Activated T-helper 9 cell treated with anti-CD3 and anti-CD28 coated beads, Interleukin-2, amount 50 U/mL, for 16 hours (primary cell): Measurements from ENCODE around the gene ACADVL.

Source experiments
- DNase-seq: peaks from one replicate; pipeline ENCODE4 v3.0.0-alpha.2; 2020; ENCODE audit warnings: low read depth

ACADVL gene

DNA sequence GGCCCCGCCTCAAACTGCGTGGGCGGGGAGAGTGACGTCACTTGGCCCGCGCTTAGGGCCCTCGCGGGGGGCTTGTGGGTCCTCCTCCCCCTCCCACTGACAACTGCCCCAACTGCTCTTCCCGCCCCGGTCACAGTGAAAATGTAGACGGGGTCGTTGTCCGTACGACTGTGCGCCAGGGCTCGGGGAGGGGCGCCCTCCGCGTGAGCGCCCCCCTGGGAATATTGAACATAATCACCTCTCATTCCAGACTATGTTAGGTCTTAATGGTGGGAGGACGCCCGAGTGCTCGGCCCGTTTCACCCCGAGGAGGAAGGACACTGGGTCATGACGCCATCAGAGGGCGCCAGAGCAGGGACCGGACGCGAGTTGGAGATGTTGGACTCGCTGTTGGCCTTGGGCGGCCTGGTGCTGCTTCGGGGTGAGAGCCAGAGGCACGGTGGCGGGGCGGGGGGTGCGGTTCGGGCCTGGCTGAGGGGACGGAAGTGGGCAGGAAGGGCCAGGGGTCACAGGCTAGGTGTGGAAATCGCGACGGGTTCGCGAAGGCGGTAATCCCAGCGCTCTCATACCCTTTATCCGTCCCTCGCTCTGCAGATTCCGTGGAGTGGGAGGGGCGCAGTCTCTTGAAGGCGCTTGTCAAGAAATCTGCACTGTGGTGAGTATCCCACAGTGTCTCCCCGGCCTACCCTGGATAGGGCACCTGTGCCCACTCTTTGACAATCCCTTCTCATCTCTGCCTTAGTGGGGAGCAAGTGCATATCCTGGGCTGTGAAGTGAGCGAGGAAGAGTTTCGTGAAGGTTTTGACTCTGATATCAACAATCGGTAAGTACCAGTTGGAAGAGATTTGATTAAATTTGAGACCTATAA is 32.7 kb downstream of the ACADVL start, which contains the start of gene ELP5:
TSS of gene ELP5 (plus strand) at position 40 of the 868 bp plus-strand sequence. CDS start at position 376, 336 bp downstream.
- peak; percentile 80 for DNase-seq

DNA sequence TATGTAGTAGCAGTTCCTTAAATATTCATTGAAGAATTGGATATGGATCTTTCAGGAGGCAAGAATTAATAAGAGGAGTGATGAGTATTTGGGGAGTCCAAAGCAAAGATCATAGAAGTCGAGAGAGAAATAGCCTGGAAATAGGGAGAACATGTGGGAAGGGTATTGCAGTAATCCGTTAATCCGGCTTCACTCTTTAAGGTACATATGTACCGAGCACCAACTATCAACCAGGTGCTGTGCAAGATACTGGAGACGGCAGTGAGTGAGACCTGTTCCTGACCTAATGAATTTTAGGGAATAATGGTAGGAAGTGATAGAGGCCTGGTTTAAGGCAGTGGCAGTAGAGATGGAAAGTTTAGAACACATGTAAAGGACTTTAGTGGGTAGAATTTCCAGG is 33.3 kb downstream of the ACADVL start:
- no peak for DNase-seq

DNA sequence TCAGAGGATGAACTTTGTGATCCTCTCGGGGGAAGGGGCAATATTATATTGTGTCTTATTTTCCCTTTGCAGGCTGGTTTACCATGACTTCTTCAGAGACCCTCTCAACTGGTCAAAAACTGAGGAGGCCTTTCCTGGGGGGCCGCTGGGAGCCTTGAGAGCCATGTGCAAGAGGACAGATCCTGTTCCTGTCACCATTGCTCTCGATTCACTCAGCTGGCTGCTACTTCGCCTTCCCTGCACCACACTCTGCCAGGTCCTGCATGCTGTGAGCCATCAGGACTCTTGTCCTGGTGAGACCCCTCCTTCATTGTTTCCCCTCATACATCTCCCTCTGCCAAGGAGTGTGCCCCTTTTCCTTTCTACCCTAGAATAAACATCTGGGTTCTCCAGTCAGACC is 34.8 kb downstream of the ACADVL start:
- DNase-seq: no peak

DNA sequence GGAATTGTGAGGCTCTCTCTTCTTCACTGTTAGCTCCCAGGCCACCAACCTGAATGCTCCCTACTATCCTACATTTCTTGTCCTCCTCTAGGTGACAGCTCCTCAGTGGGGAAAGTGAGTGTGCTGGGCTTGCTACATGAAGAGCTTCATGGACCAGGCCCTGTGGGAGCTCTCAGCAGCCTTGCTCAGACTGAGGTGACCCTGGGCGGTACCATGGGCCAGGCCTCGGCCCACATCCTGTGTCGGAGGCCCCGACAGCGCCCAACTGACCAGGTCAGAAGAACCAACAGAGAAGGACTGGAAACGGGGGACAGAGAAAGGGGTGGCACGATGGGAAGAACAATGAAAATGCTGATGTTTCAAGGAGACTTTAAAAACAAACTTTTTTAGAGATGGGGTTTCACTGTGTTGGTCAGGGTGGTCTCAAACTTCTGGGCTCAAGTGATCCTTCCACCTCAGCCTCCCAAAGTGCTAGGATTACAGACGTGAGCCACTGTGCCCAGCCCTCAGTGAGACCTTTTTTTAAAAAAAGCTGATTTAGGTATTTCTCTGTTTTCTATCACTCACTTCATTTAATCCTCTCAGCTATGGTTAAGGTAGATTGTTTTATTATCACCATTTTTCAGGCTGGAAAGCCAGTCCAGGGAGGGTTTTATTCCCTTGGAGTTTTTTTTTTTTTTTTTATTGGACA is 37.2 kb downstream of the ACADVL start:
- no peak for DNase-seq

DNA sequence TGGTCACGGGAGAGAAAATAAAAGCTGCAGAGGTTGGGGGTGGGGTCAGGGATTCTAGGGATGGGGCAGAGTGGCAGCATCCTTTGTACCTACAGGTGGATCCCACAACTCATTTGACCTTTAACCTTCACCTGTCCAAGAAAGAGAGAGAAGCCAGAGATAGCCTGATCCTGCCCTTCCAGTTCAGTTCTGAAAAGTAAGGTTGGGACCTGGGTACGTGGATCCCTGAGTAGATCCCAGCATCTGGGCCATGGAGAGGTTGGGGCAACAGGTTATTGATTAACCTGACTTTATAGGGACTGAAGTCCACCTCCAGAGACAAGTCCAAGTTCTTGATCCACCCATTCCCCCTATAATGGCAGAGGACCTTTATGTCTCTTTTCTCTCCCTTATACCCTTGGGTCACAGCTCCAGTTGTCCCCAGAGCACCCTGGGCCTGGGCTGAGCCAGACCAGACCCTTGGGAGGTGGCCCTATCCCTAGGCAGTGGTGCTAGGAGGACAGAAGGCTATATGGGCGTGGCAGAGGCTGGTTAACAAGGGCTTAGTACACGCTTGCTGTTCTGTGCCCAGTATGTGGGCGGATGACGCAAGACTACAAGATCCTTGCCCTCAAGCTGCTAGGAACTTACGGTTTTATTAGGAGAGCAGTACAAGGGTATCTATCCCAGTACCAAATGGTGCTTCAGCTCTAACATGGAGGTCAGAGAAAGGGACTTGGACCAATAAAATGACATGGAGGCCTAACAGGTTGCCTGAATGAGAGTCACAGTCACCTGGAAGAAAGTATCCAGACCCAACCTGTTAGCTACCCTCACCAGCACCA is 39.2 kb downstream of the ACADVL start:
- no peak for DNase-seq

DNA sequence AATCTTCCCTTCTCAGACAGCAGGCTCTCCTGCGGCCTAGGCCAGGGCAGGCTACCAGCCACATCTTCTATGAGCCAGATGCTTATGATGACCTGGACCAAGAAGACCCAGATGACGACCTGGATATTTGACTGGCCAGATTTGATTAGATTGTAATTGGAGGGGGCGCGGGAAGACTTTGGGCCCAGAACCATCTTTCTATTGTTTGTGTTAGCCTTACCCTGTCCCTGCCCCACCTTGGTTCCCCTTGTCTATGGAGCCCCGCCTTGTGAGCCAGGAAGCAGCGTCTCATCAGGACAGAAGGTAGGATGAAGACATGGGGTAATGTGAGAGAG is 39.8 kb downstream of the ACADVL start:
- DNase-seq: no peak

DNA sequence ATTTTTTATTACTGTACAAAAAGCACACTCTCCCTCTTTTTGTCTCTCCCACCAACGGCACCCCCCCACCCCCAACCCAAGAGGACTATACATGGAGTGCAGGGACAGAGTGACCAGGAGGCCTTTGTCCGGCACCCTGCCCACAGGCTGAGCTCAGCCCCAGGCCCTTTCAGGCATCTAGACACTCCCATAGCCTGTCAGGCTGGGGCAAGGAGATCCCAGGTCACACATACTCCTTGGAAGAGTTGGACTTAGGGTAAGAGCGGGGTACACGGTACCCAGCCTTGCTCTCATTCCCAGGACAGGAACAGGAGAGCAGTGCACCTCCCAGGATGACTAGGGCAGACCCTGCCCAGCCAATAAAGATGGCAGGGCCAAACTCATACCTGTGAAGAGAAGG is 40.4 kb downstream of the ACADVL start:
- no peak for DNase-seq

DNA sequence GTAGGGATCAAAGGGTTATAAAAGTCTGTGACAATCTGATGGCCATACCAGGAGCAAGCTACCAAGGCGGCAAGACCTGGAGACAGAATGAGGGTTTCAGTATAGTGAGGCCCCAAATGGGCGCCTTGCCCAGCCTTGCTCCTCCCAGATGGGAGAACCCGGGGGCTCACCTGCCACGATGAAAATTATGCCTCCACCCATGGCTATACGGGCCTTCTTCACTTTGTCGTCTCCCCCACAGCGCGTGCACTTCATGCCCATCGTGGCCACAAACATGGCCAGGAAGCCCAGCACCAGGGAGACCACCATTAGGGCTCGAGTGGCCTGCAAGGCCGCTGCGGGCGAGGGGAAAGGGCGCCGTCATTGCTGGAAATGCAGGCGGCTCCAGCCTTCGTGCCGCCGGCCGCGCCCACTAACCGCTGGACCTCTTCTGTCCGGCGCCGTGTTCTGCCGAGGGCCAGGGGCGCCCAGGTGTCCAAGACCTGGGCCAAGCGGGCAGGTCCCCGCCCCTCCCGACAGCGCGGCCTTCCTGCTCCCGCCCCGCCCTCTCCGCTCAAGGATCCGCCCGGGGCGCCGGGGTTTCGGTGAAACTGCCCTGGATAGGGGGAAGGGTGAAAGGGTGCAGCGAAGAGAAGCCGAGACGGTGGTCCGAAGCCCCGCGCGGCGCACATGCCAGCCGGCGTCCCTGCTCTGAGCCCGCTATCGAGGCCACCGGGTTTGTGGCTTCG is 41.1 kb downstream of the ACADVL start:
- DNase-seq: no peak

DNA sequence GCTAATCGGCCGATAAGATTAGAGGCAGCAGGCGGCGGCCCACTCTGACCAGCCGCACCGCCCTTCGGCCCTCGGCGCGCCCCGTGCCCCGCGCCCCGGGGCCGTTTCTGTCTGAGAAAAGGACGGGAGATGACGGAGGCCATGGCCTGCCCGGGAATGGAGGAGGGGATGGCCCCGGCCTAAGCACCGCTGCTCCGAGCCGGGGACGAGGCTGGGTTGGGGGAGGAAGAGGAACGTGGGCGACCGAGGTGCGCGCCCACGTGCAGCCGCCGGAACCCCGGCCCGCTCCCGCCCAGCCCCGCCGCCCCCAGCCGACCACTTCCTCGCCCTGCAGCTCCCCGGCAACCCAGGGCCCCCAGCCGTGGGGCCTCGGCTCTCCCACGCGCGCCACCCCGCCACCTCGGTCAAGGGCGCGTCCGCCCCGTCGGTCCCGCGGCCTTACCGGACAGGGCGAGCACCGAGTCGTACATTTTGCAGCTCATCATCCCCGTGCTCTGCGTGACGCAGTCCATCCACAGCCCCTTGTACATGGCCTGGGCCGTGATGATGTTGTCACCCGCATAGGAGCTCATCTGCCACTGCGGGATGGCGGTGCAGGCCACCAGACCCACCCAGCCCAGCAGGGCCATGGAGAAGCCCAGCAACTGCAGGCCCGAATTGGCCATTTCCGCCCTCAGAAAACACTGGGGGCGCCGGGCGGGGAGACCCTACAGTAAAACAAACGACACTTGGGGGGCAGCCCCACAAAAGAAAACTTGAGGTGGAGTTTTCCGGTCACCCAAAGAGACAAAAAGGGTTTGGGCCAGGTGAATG is 41.8 kb downstream of the ACADVL start:
- DNase-seq: no peak

DNA sequence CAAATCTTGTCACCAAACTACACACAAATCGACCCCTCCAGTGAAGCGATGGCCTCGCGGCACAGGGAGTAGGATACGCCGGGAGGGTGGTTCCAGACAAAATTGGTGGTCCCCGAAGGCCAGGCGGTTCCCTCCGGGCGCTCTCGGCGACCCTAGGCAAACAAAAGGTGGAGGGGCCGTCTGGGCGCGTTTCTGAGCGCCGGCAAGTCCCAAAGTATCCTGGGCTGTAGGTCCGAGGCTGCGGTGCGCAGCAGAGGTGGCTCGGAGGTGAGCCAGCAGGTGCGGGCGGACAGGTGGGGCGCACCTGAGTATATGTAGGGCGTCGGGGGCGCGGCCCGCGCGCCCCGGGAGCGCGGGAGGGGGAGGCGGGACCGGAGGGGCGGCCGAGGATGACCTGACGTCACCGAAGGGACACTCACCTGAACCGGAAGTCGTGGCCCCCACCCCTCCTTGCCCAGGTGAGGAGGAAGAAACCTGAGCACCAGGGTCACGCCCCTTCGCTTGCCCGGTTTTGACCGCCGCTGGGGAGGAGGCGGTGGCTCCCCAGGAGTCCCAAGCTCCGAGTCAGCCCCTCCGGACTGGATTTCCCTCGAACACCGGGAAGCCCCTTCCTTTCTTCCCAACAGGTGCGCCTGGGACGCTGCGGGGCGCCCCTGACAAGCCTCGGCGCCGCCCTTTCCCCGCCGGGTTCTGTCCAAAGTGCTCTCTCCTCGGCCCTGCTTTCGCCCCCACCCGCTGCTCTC is 42.6 kb downstream of the ACADVL start, which contains the start of gene CLDN7:
TSS of gene CLDN7 (minus strand) at position 287 of the 743 bp plus-strand sequence. CDS start 435 bp downstream, outside the sequence.
- no peak for DNase-seq

DNA sequence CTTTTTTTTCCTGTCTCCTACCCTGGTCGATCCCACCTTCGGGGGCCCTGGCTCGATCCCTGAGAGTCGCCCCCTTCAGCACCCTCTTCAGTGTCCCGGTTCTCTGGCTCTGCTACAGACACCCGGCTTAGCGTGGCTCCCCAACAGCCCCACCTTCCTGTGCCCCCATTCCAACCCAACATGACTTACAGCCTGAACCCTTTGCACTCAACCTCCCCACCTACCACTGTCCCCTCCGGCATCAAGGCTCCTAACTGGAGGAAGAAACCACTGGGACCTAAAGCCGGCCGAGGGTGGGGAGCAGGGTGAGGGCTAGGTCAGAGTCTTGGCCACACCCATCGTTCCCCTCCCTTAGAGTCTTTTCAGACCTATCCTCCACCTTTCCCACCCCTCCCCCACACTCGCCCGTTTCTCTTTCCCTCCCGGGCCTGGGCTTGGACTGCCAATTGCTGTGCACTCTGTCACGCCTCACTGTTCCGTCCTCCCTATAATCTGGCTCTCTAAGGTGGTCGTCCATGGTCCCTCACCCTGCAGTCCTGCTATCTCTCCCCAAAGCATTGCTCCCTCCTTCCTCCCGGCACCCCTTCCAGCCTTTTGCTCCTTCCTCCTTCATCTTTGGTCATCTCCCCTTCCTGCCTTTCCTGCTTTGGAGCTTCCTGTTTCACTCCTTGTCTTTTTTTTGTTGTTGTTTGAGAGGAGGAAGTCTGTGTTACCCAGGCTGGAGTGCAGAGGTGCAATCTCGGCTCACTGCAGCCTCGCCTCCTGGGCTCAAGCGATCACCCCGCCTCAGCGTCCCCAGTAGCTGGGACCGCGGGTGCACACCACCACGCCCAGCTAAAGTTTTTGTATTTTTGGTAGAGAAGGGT is 43.4 kb downstream of the ACADVL start:
- no peak for DNase-seq

DNA sequence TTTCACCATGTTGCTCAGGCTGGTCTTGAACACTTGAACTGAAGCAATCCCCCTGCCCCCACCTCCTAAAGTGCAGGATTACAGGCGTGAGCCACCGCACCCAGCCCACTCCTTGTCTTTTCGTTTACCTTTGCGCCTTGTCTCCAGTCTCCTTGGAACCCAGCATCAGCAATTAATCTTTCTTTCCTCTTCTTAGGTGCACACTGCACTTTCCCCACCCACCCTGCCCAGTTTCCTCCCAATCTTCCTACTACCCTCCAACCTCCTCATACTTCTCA is 44.0 kb downstream of the ACADVL start:
- no peak for DNase-seq

DNA sequence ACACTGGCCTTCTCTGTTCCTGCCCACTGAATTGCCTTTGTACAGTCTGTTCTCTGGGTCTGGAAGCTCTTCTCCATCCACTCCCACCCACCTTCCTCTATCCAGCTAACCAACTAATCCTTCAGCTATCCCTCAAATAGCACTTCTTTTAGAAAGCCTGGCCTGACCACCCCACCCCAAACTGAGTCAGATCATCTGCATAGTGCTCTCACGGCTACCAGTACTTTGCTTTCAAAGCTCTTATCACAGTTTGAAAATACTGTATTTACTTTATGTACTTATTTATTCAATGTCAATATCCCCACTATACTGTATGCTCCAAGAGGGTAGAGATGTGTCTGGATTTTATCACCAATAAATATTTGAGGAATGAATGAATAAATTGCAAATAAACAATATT is 47.0 kb downstream of the ACADVL start:
- no peak for DNase-seq
